ENCODE results near the gene SAMD3. TPM values are rescaled to one million over a fixed set of nuclear protein-coding genes. Genes with fewer than 3 reads are reported as not detected.
"Not testable (repeated sequence)": the region's sequence is repeated elsewhere in the genome, so short reads cannot be mapped to it uniquely, and the experiment has no call there.

SAMD3 gene
- total RNA-seq, 1 experiment from 2014 or later, result not detected

DNA sequence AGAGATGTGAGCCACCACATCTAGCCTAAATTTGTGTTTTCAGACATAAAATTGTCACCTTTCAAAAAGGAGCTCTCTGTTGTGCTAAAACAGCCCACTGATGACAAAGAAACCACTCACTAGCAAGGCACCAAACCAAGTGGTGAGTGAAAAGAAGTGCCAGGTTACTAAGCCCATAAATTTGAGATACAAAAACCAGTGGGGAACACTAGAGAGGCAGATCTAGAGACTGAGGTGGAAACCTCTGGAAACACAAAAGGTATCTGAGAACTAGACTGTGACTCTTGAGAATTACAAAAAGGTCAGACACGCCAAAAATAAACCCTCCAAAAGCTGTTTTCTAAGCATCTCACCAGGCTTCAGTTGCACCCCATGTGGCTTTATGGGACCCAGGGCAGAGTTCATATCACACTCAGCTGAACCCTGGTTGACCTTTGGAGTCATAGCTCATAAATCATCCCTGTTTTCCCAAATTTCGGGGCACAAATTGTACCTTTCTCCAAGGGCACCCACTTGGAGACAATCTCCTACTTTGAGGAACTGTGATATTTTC, 24.2 kb downstream of the SAMD3 start:
- no peak overlapping the region for H3K4me2 ChIP-seq
- intact Hi-C loops (cut with micrococcal nuclease; ENCODE audit: unreplicated experiment), result no loop called here
- H2AFZ ChIP-seq, result no peak overlapping the region
- no peak overlapping the region for H3K27ac ChIP-seq
- no peak for TF ChIP-seq EZH2 (IDR thresholded peaks at IDR 0.05; ENCODE audit: low read depth)
- TF ChIP-seq, protein P1, sequence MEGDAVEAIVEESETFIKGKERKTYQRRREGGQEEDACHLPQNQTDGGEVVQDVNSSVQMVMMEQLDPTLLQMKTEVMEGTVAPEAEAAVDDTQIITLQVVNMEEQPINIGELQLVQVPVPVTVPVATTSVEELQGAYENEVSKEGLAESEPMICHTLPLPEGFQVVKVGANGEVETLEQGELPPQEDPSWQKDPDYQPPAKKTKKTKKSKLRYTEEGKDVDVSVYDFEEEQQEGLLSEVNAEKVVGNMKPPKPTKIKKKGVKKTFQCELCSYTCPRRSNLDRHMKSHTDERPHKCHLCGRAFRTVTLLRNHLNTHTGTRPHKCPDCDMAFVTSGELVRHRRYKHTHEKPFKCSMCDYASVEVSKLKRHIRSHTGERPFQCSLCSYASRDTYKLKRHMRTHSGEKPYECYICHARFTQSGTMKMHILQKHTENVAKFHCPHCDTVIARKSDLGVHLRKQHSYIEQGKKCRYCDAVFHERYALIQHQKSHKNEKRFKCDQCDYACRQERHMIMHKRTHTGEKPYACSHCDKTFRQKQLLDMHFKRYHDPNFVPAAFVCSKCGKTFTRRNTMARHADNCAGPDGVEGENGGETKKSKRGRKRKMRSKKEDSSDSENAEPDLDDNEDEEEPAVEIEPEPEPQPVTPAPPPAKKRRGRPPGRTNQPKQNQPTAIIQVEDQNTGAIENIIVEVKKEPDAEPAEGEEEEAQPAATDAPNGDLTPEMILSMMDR (conservative IDR thresholded peaks at IDR 0.05), result no peak
- BruUV-seq (replicated peaks), result no TSS peak
- CTCF ChIA-PET, result no interaction called here
- H3F3A ChIP-seq (ENCODE audit: insufficient read depth, low read depth), result no peaks in the 10 kb centered on the region
- H4K20me1 ChIP-seq (ENCODE audit: insufficient read depth), result no peaks in the 10 kb centered on the region
- no peaks in the 10 kb centered on the region for H3K79me2 ChIP-seq (ENCODE audit: low read depth)
- no peaks in the 10 kb centered on the region for H3K9me3 ChIP-seq (ENCODE audit: insufficient read depth, low read depth)
- no peak overlapping the region for H3K4me3 ChIP-seq
- H3K27me3 ChIP-seq (ENCODE audit: insufficient read depth, low read depth), result no peaks in the 10 kb centered on the region
- no peaks in the 10 kb centered on the region for H3K9me2 ChIP-seq (ENCODE audit: insufficient read depth)
- POLR2A ChIA-PET (ENCODE audit: unreplicated experiment), result no interaction called here
- DNase-seq, result no peak
- no peaks in the 10 kb centered on the region for H3K36me3 ChIP-seq (ENCODE audit: low read depth)
- H3K4me1 ChIP-seq (replicated peaks; ENCODE audit: insufficient read depth), result no peaks in the 10 kb centered on the region

DNA sequence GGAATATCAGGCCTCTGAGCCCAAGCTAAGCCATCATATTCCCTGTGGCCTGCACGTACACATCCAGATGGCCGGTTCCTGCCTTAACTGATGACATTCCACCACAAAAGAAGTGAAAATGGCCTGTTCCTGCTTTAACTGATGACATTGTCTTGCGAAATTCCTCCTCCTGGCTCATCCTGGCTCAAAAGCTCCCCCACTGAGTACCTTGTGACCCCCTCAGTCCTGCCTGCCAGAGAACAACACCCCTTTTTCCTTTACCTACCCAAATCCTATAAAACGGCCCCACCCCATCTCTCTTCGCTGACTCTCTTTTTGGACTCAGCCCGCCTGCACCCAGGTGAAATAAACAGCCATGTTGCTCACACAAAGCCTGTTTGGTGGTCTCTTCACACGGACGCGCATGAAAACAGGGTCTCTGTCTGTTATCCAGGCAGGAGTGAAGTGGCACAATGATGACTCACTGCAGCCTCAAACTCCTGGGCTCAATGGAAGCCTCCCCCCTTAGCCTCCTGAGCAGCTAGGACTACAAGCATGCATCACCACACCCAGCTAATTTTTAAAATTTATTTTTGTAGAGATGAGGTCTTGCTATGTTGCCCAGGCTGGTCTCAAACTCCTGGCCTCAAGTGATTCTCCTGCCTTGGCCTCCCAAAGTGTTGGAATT, 24.8 kb downstream of the SAMD3 start:
- H3K4me3 ChIP-seq; H3K4me1 ChIP-seq (replicated peaks; ENCODE audit: insufficient read depth); H3K9me2 ChIP-seq (ENCODE audit: insufficient read depth); H3F3A ChIP-seq (ENCODE audit: insufficient read depth, low read depth); H2AFZ ChIP-seq; H3K36me3 ChIP-seq (ENCODE audit: low read depth); POLR2A ChIA-PET (ENCODE audit: unreplicated experiment); H3K9me3 ChIP-seq (ENCODE audit: insufficient read depth, low read depth); BruUV-seq (replicated peaks); DNase-seq; H3K27me3 ChIP-seq (ENCODE audit: insufficient read depth, low read depth); CTCF ChIA-PET; H3K79me2 ChIP-seq (ENCODE audit: low read depth); intact Hi-C loops (cut with micrococcal nuclease; ENCODE audit: unreplicated experiment); H3K4me2 ChIP-seq; H3K27ac ChIP-seq; H4K20me1 ChIP-seq (ENCODE audit: insufficient read depth): not testable (repeated sequence)

DNA sequence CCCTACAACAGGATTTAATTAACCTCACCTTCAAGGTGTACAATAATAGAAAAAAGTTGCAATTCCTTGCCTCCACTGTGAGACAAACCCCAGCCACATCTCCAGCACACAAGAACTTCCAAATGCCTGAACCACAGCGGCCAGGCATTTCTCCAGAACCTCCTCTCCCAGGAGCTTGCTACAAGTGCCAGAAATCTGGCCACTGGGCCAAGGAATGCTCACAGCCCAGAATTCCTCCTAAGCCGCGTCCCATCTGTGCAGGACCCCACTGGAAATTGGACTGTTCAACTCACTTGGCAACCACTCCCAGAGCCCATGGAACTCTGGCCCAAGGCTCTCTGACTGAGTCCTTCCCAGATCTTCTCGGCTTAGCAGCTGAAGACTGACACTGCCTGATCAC, 28.3 kb downstream of the SAMD3 start:
- POLR2A ChIA-PET (ENCODE audit: unreplicated experiment); H3K36me3 ChIP-seq (ENCODE audit: low read depth); intact Hi-C loops (cut with micrococcal nuclease; ENCODE audit: unreplicated experiment): not testable (repeated sequence)

DNA sequence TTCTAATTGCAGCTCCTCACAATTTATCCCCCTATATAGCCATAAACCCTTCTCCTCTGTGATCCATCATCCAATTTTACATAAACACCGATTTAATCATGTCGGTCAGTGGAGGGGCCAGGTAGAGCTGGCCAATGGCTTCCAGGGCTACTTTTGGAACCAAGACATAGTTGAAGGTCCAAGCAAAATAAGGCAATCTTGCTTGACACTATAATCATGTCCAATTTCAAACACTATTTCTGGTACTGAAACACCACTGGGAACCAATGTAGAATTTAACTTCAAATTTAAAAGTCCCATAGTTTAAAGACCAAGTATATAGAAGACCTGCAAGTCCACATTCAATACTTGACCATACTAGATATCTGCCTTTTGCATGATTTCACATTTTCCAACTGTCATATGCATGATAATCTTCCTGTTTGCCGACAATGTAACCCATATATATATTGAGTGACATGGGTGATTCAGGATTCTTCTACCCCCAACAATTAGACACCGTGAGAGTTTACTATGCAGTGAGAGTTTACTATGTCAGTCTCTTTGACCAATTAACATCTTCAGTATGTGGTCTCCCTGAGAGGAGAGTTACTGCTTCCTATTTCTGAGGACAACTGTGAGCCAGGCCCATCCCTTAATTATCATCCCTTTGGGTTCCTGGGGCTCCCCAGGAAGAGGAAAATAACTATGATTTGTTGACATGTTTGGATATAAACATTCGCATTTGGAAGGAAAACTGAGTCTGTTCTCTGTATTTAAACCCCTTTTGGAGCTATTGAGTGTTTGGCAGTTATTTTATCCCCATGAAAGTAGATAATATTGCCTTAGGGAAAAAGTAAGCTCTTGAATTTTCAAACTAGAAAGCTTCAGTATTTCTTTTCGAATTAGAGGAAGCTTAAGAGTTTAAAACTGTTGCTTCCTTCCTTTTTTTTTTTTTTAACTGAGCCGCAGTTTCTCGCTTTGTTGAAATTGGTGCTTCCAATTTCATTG, 31.8 kb downstream of the SAMD3 start:
- Histone ChIP-seq H3K27ac (no peak overlapping the region), H4K20me1 (ENCODE audit: insufficient read depth) (no peaks in the 10 kb centered on the region), H2AFZ (no peak overlapping the region), H3K36me3 (ENCODE audit: low read depth) (no peaks in the 10 kb centered on the region), H3K9me3 (ENCODE audit: insufficient read depth, low read depth) (no peaks in the 10 kb centered on the region), H3K4me1 (replicated peaks; ENCODE audit: insufficient read depth) (no peaks in the 10 kb centered on the region), H3K9me2 (ENCODE audit: insufficient read depth) (no peaks in the 10 kb centered on the region), H3K79me2 (ENCODE audit: low read depth) (no peaks in the 10 kb centered on the region), H3F3A (ENCODE audit: insufficient read depth, low read depth) (no peaks in the 10 kb centered on the region), H3K4me3 (no peak overlapping the region), H3K4me2 (no peak overlapping the region), H3K27me3 (ENCODE audit: insufficient read depth, low read depth) (no peaks in the 10 kb centered on the region)
- no peak for TF ChIP-seq EZH2 (IDR thresholded peaks at IDR 0.05; ENCODE audit: low read depth)
- TF ChIP-seq, protein P1 (conservative IDR thresholded peaks at IDR 0.05), result no peak
- DNase-seq, result no peak
- intact Hi-C loops (cut with micrococcal nuclease; ENCODE audit: unreplicated experiment), result no loop called here
- ChIA-PET POLR2A (ENCODE audit: unreplicated experiment) (no interaction called here), CTCF (no interaction called here)
- no TSS peak for BruUV-seq (replicated peaks)

More for the DNA sequence above, 28.3 kb downstream of the SAMD3 start:
- H3K27me3 ChIP-seq (ENCODE audit: insufficient read depth, low read depth); H3K9me3 ChIP-seq (ENCODE audit: insufficient read depth, low read depth); H3K27ac ChIP-seq; DNase-seq; H3K79me2 ChIP-seq (ENCODE audit: low read depth); BruUV-seq (replicated peaks); H3K4me3 ChIP-seq; H4K20me1 ChIP-seq (ENCODE audit: insufficient read depth); H3K4me2 ChIP-seq; CTCF ChIA-PET; H2AFZ ChIP-seq; H3F3A ChIP-seq (ENCODE audit: insufficient read depth, low read depth); H3K4me1 ChIP-seq (replicated peaks; ENCODE audit: insufficient read depth); H3K9me2 ChIP-seq (ENCODE audit: insufficient read depth): not testable (repeated sequence)
